Brain microvascular endothelial cell (primary cell): ENCODE results near the gene ABCD1.

Experiments
- DNase-seq: peaks from one replicate; pipeline ENCODE4 v3.0.0-alpha.2; 2020
- H3K27ac ChIP-seq: fragments of 250-450 bp; sonication (Bioruptor Pico); 2 replicates; pipeline ENCODE4 v1.5.1; 2020; ENCODE audit warnings: mild to moderate bottlenecking, moderate library complexity
- H3K27me3 ChIP-seq: fragments of 250-450 bp; sonication (Bioruptor Pico); replicated peaks from 2 replicates; pipeline ENCODE4 v1.5.1; 2020; ENCODE audit warnings: mild to moderate bottlenecking
- H3K36me3 ChIP-seq: fragments of 250-450 bp; sonication (Bioruptor Pico); replicated peaks from 2 replicates; pipeline ENCODE4 v1.5.1; 2020; ENCODE audit warnings: mild to moderate bottlenecking
- H3K4me3 ChIP-seq: 2 replicates; pipeline ENCODE4 v1.5.1; 2011; ENCODE audit warnings: low read depth, mild to moderate bottlenecking, control low read depth, low read length, moderate library complexity
- CTCF ChIP-seq: IDR thresholded peaks from 2 replicates; pipeline ENCODE4 v1.5.1; 2011; ENCODE audit warnings: low read depth, mild to moderate bottlenecking, moderate library complexity, low read length, control low read depth, inconsistent platforms; ENCODE audit errors: missing control alignments
- in situ Hi-C: cut with HindIII; loops from 2 replicates; pipeline ENCODE4 v1.10.0; 2017; ENCODE audit warnings: low sequenced_read_pairs, low pct_ligation_motif_present

The ABCD1 gene

GRCh38 chrX:153707406-153707805 lies 17.2 kb upstream of the ABCD1 start:
- DNase-seq, result no peak
- H3K27me3 ChIP-seq, result no peaks in the 10 kb centered on the region
- H3K36me3 ChIP-seq, result no peaks in the 10 kb centered on the region
- no peak for TF ChIP-seq CTCF
- H3K27ac ChIP-seq, result no peak overlapping the region
- no peak overlapping the region for H3K4me3 ChIP-seq
- in situ Hi-C loops, result no loop called here

GRCh38 chrX:153708415-153708814 lies 16.2 kb upstream of the ABCD1 start:
- H3K4me3 ChIP-seq, result no peak overlapping the region
- no peaks in the 10 kb centered on the region for H3K27me3 ChIP-seq
- in situ Hi-C loops, result no loop called here
- DNase-seq, result peak; percentile 76
- no peak overlapping the region for H3K27ac ChIP-seq
- H3K36me3 ChIP-seq, result peaks cover 5% of the 10 kb centered on the region
- TF ChIP-seq CTCF, result peak; percentile 79

GRCh38 chrX:153709726-153710674 lies 14.7 kb upstream of the ABCD1 start:
- Histone ChIP-seq H3K27me3 (no peaks in the 10 kb centered on the region), H3K27ac (no peak overlapping the region), H3K4me3 (no peak overlapping the region), H3K36me3 (peaks cover 13% of the 10 kb centered on the region)
- DNase-seq, result no peak
- TF ChIP-seq CTCF, result no peak
- in situ Hi-C loops, result no loop called here

- no peak overlapping the region for H3K27ac ChIP-seq
- peaks cover 21% of the 10 kb centered on the region for H3K36me3 ChIP-seq
- DNase-seq, result no peak
- in situ Hi-C loops, result no loop called here
- TF ChIP-seq CTCF, result no peak
- no peaks in the 10 kb centered on the region for H3K27me3 ChIP-seq
- no peak overlapping the region for H3K4me3 ChIP-seq
These were observed 10.4 kb upstream of the ABCD1 start for GRCh38 chrX:153714256-153714655.

GRCh38 chrX:153717445-153717844 lies 7.2 kb upstream of the ABCD1 start:
- Histone ChIP-seq H3K27me3 (no peaks in the 10 kb centered on the region), H3K4me3 (no peak overlapping the region), H3K36me3 (peaks cover 31% of the 10 kb centered on the region), H3K27ac (no peak overlapping the region)
- DNase-seq, result no peak
- in situ Hi-C loops, result no loop called here
- no peak for TF ChIP-seq CTCF
